Natural killer cell (primary cell): ENCODE data around the gene ZNF438. TPM values are rescaled to one million over a fixed set of nuclear protein-coding genes. Genes with fewer than 3 reads are reported as not detected.

ENCODE experiments used
- ATAC-seq, 3 donors: fragments of 150-1000 bp in 2 of 3; fragments of 200-7000 bp in 1 of 3; cut with Tn5 transposase; 1 replicate in 1 of 3; 2 replicates in 2 of 3; pipeline ENCODE4 v1.10.0; 2021; ENCODE audit warnings: mild to moderate bottlenecking in 2 of 3, moderate library complexity in 2 of 3
- DNase-seq, 2 donors: peaks; one replicate each; pipeline versions ENCODE4 v3.0.0 to v3.0.0-alpha.2; 2013 to 2021; ENCODE audit warnings: mixed read lengths in 1 of 2
- H3K27ac ChIP-seq: one replicate; pipeline ENCODE4 v1.5.1; 2013; ENCODE audit warnings: mild to moderate bottlenecking, low read length
- H3K27me3 ChIP-seq: one replicate; pipeline ENCODE4 v1.6.1; 2013; ENCODE audit warnings: low read length; ENCODE audit not compliant: control insufficient read depth, insufficient read depth
- H3K36me3 ChIP-seq: one replicate; pipeline ENCODE4 v1.6.1; 2013; ENCODE audit warnings: low read length; ENCODE audit not compliant: control insufficient read depth, insufficient read depth
- H3K4me1 ChIP-seq: one replicate; pipeline ENCODE4 v1.6.1; 2013; ENCODE audit warnings: low read length; ENCODE audit not compliant: control insufficient read depth, insufficient read depth
- H3K4me3 ChIP-seq: one replicate; pipeline ENCODE4 v1.5.1; 2013; ENCODE audit warnings: low read length
- H3K9me3 ChIP-seq: one replicate; pipeline ENCODE4 v1.6.1; 2013; ENCODE audit warnings: low read length; ENCODE audit not compliant: control insufficient read depth, insufficient read depth
- H3K27ac Mint-ChIP-seq, 2 donors: one replicate each; pipeline ENCODE4 v1.8.0; 2022; ENCODE audit warnings: mild to moderate bottlenecking in 2 of 2, mixed read lengths in 2 of 2, moderate library complexity in 1 of 2
- H3K27me3 Mint-ChIP-seq, 2 donors: one replicate each; pipeline ENCODE4 v1.8.0; 2022; ENCODE audit warnings: low read depth in 2 of 2, mixed read lengths in 2 of 2
- H3K36me3 Mint-ChIP-seq: one replicate; pipeline ENCODE4 v1.8.0; 2022; ENCODE audit warnings: mixed read lengths
- H3K4me1 Mint-ChIP-seq, 2 donors: one replicate each; pipeline ENCODE4 v1.8.0; 2022; ENCODE audit warnings: mixed read lengths in 2 of 2
- H3K4me3 Mint-ChIP-seq: one replicate; pipeline ENCODE4 v1.8.0; 2022; ENCODE audit warnings: mild to moderate bottlenecking, moderate library complexity, mixed read lengths
- H3K9me3 Mint-ChIP-seq, 2 donors: one replicate each; pipeline ENCODE4 v1.8.0; 2022; ENCODE audit warnings: mixed read lengths in 2 of 2
- CTCF ChIP-seq: fragments of 200-600 bp; IDR thresholded peaks from one replicate; pipeline ENCODE4 v1.8.0; 2022; ENCODE audit warnings: antibody characterized with exemption
- WGBS: methylation state at CpG from one replicate; pipeline ENCODE4 v1.1.7; 2013; ENCODE audit warnings: missing lambda C conversion rate; ENCODE audit not compliant: insufficient coverage; 5-methylcytosine and 5-hydroxymethylcytosine counted together
- intact Hi-C: fragments of 100-400 bp; cut with micrococcal nuclease; formaldehyde crosslinking; loops from one replicate; pipeline ENCODE4 v1.14.2; 2022
- total RNA-seq, 4 donors: library from RNA; stranded (reverse); fragments of 120-200 nt in 1 of 4; gene quantifications; one replicate each; pipeline versions ENCODE4 v1.2.3 to v1.2.4, GENCODE V29; 2013 to 2022

The ZNF438 gene
- total RNA-seq, 3 donors from 2014 or later (not counting 1 experiment from before 2014, with no cell fraction given), result 2.2 to 3.7 (median 3.7) TPM

DNA sequence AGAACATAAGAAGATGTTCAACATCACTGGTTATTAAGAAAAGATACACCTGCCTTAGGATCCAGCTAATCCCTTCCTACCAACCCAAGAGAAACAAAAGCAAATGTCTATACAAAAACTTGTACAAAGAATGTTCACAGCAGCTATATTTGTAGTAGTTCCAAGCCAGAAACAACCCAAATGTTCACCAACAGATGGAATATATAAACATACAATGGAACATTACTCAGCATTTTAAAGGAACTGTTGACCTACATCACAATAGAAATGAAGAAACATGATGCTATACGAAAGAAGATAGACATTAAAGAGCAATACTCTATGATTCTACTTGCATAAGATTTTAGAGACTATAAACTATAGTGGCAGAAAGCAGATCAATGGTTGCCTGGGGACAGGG, 149.4 kb downstream of the ZNF438 start:
- no peak overlapping the region for H3K4me3 Mint-ChIP-seq
- Histone ChIP-seq H3K36me3 (no peaks in the 10 kb centered on the region), H3K4me3 (no peak overlapping the region), H3K27me3 (no peaks in the 10 kb centered on the region), H3K27ac (no peak overlapping the region), H3K4me1 (no peaks in the 10 kb centered on the region), H3K9me3 (no peaks in the 10 kb centered on the region)
- no peak for ATAC-seq
- DNase-seq, result no peak
- H3K36me3 Mint-ChIP-seq, result no peaks in the 10 kb centered on the region
- intact Hi-C loops, result no loop called here
- H3K27ac Mint-ChIP-seq, result no peak overlapping the region
- no peak for TF ChIP-seq CTCF
- H3K27me3 Mint-ChIP-seq, result no peaks in the 10 kb centered on the region
- H3K9me3 Mint-ChIP-seq, result no peaks in the 10 kb centered on the region
- WGBS, result no CpG with 5 or more reads among the region's 1 CpG
- H3K4me1 Mint-ChIP-seq, result no peaks in the 10 kb centered on the region

DNA sequence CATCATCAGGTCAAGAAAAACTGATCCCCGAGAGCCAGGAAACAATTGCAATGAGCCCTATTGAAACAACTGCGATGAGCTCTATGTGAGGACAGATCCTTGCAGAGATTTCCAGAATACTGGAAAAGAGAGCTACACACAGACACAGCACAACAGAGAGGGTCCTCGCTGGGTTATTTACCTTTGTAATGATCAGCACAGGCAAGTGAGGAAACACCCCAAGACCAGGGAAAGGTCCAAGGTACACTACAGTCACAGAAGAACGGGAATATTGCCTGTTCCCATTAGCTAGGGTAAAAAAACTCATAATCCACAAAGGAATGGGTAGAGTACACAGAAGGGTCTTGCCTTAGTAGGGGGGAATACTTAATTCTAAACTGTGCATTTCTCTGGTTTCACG, 152.7 kb downstream of the ZNF438 start:
- intact Hi-C loops, result no loop called here
- DNase-seq (no peak), ATAC-seq (no peak)
- WGBS, result 93% methylated on average over 4 of the region's 5 CpGs
- H3K27ac ChIP-seq, result no peak overlapping the region
- no peaks in the 10 kb centered on the region for H3K36me3 ChIP-seq
- H3K4me3 ChIP-seq, result no peak overlapping the region
- H3K36me3 Mint-ChIP-seq, result no peaks in the 10 kb centered on the region
- no peaks in the 10 kb centered on the region for H3K27me3 Mint-ChIP-seq
- no peaks in the 10 kb centered on the region for H3K9me3 Mint-ChIP-seq
- no peaks in the 10 kb centered on the region for H3K4me1 ChIP-seq
- no peaks in the 10 kb centered on the region for H3K4me1 Mint-ChIP-seq
- TF ChIP-seq CTCF, result no peak
- H3K27ac Mint-ChIP-seq, result no peak overlapping the region
- no peak overlapping the region for H3K4me3 Mint-ChIP-seq
- no peaks in the 10 kb centered on the region for H3K27me3 ChIP-seq
- H3K9me3 ChIP-seq, result no peaks in the 10 kb centered on the region

DNA sequence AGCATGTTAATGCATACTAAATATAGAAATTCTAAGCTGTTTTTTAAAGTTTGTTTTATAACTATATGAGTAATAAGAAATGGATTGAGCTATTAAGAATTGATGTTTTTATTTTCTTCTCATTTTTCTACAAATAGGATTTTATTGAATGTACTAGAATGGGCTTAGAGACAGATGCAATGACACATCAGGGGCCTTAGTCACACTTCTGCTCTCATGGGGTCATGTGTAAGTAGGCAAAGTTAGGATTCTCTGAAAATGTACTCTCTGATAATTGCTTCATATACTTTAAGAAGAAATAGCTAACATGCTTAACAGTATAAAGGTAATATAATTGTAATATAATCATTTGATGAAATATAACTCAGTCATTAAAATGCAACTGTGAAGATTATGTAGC, 154.6 kb downstream of the ZNF438 start:
- DNase-seq, result no peak
- no peak for TF ChIP-seq CTCF
- ATAC-seq, result no peak
- Mint-ChIP-seq H3K4me3 (no peak overlapping the region), H3K36me3 (no peaks in the 10 kb centered on the region), H3K27ac (no peak overlapping the region), H3K27me3 (no peaks in the 10 kb centered on the region), H3K4me1 (no peaks in the 10 kb centered on the region), H3K9me3 (no peaks in the 10 kb centered on the region)
- no peaks in the 10 kb centered on the region for H3K9me3 ChIP-seq
- intact Hi-C loops, result no loop called here
- H3K27me3 ChIP-seq, result no peaks in the 10 kb centered on the region
- H3K4me1 ChIP-seq, result no peaks in the 10 kb centered on the region
- H3K27ac ChIP-seq, result no peak overlapping the region
- no peak overlapping the region for H3K4me3 ChIP-seq
- no peaks in the 10 kb centered on the region for H3K36me3 ChIP-seq

- WGBS, result 100% methylated on average over 1 of the region's 1 CpG
- Histone ChIP-seq H3K27me3 (no peaks in the 10 kb centered on the region), H3K27ac (no peak overlapping the region), H3K9me3 (no peaks in the 10 kb centered on the region), H3K36me3 (no peaks in the 10 kb centered on the region), H3K4me1 (no peaks in the 10 kb centered on the region), H3K4me3 (no peak overlapping the region)
- H3K9me3 Mint-ChIP-seq, result no peaks in the 10 kb centered on the region
- H3K4me1 Mint-ChIP-seq, result no peaks in the 10 kb centered on the region
- TF ChIP-seq CTCF, result no peak
- intact Hi-C loops, result no loop called here
- H3K4me3 Mint-ChIP-seq, result no peak overlapping the region
- no peaks in the 10 kb centered on the region for H3K27me3 Mint-ChIP-seq
- ATAC-seq, result no peak
- no peak for DNase-seq
- no peak overlapping the region for H3K27ac Mint-ChIP-seq
- H3K36me3 Mint-ChIP-seq, result no peaks in the 10 kb centered on the region
These were observed 158.3 kb downstream of the ZNF438 start for GRCh38 chr10:30873411-30873810.
